SKM-1 treated with dmso at 0.1 percent for 144 hours (cell line): ENCODE measurements around the gene DCTN1.

ENCODE experiments used
- DNase-seq: peaks from one replicate; lab custom pipeline; 2025; ENCODE audit not compliant: unreplicated experiment; lab: John Stamatoyannopoulos, UW

Gene DCTN1

DNA sequence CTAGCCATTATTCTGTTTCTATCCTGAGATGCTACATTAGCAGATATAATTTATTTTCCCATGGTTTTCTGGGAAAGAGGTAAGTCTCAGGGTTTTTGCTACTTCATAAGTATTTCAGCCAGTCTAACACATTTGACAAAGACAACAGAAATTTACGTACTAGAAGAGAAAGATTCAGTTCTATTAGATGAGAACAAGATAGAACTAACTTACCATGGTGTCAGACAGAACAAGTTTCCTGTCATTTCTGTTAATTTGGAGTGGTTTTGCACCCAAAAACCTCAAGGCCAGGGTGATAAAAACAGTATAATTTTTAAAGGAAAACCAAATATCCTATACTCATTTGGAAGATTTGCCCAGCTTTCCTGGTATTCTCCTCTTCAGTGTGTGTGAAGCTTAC lies 52.5 kb downstream of the DCTN1 start:
- no peak for DNase-seq

DNA sequence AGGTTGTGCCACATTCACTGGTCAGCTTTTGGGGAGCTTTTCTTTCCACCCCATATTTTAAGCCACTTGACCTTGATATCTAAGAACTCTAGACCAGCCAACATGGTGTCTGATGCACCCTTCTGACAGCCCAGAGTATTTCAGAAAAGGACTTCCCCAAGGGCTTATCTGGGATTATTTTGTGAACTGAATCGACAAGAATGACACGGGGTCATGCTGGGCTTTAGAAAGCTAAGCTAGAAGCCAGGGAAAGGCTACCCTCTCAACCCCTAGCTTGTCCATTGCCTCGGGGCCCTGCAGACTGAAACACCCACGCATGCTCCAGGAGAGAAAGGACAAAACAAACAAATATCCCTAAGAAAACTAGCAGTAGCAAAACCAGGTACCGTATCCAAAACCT lies 52.9 kb downstream of the DCTN1 start:
- DNase-seq, result no peak

DNA sequence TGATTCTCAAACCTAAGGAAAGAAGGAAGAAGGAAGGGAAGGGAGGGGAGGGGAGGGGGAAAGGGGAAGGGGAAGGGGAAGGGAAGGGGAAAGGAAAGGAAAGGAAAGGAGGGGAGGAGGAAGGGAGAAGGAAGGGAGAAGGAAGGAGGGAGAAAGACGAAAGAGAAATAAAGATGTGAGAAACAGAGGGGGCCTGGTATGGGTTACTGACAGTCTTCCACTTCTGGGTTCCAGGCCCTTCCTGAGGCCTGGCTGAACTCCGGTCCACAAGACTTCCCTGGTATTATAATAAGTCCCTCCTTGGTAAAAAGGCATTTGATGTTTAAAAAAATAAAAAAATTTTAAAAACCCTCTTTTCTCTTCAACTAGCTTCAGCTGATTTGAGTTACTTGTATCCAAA lies 54.3 kb downstream of the DCTN1 start:
- no peak for DNase-seq

DNA sequence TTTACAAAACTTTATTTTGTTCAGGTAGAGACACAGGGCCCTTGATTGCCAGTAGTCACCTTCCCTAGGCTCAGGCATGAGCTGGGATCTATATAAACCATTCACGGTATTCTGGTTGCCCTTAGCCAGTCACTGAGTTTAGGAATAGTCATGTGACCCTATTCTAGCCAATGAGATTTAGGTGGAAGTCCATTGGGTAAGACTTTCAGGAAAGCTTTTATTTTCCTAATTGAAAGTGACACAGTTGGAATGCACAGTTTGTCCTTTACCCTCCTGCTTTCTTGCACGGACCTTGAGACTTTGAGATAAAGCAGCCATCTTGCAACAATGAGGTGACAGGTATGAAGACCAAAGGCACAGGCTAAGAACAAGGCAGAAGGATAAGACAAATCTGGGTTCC lies 58.4 kb downstream of the DCTN1 start:
- DNase-seq, result no peak

DNA sequence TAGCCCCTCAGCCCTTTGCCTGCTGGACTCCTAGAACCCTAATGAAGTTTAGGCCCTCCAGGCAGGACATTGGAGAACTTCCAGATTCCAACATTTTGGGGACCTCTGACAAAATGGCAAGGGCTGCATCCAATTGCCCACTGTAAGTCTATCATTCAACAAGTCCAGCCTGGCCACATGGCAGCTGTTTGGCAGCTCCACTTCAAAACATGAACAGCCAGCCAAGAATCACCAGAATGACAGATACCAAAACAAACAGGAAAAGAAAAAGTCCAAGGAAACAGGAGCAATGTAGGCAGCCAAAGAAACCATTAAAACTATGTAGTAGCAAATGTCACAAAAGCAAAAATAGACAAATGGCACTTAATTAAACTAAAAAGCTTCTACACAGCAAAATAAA lies 62.4 kb downstream of the DCTN1 start:
- DNase-seq, result no peak

DNA sequence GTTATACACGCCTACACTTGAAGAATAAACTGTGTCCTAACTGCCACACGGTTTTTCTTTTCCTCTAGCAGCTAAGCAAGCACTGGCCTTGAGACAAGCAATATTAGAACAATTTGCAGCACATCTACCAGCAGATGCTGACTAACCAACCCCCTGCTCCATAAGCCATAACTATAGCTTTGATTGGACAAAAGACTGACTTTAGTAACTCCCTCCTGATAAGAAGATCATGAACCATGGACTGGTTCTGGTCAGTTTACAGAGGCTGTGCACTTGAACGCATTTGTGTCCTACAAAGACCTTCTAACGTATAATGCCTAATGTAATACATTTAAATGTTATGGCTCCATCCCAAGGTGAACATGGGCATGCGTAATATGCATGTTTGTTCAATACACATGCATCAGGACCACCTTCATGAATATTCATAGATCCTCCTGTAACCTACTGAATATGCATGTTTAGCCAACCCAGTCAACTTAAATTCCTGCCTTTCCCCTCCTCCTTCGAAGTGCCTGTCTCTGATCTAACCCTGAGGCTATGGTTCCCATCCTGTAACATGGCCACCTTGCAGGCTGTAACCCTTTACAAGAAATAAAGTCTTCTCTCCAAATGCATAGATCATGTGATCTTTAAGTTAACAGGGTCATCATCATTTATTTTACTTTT lies 63.4 kb downstream of the DCTN1 start:
- DNase-seq, result no peak

DNA sequence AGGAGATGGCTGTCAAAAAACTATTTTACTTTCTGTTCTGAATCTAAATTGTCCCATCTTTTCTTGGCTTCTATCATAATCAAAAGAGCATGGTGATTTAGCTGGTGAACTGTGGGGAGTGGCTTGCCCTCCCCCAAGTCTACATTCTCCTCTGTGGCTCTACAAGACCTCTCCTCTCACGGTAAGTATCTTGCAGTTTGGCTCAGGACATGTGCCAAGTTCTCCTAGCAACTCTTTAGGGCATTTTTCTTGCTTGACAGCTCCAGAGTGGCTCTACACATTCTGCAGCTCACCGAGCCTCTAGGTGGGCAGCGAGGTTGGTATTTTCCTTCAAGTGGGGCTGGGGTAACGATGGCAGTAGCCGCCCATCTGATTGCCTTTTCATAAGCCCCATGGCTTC lies 66.0 kb downstream of the DCTN1 start:
- DNase-seq, result no peak

DNA sequence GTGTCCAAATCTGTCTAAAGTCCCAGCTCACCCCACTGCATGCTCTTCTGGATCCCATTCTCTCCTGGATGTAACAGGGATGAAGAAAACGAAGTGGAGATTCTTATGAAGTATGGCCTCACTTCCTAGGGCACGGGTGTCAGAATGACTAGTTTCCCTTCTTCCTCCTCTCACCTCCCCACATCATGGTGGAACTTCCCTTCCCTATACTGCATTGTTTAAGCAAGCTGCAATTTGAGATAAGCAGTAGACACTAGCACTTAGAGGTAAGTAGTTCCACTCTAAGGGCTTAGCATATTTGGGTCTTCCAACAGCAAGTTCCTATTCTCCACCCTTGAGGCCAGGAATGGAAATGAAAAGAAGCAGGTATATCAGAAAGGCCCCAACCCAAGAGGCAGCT lies 66.6 kb downstream of the DCTN1 start:
- no peak for DNase-seq

DNA sequence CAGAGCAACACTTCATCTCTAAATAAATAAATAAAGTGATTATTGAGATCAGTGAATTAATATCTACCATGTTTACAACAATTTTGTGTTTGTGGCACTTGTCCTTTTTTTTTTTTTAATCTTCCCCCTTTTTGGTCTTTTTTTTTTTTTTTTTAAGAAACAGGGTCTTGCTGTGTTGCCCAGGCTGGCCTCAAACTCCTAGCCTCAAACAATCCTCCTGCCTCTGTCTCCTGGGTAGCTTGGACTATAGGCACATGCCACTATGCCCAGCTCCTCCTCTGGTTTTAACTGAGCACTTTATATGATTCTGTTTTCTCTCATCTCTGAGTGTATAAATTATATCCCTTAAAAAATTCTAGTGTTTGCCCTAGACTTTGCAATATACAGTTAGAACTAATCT lies 67.2 kb downstream of the DCTN1 start:
- no peak for DNase-seq
